Measurements from ENCODE around the gene TBC1D4.
"Not testable (repeated sequence)": the region's sequence is repeated elsewhere in the genome, so short reads cannot be mapped to it uniquely, and the experiment has no call there.

The TBC1D4 gene

DNA sequence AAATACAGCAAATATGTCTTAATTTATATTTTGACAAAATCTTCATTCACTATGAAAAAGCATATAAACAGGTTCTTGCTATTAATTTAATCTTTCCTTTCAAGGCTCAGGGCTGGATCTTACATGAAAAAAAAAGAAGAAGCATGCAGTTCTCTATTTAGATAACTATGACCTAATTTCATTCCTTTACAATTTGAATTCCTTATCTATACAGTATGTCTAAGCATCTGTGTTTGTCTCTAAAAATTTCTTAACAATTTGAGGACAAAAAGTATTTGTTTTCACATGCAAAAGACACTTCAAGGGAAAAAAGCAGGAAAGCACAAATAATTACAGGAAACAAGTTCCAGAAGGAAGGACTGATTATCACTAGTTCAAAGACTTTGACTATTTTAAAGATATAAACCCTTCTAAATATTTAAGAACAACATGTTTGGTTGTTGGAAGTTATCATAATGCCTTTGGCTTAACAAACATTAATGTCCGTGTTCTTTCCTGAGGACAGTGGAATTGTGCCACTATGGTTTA lies 157.5 kb downstream of the TBC1D4 start:
- H3K4me1 ChIP-seq (ENCODE audit: control insufficient read depth, insufficient read depth, low read length, unreplicated experiment), result peaks cover 8% of the 10 kb centered on the region
- H3K36me3 ChIP-seq (ENCODE audit: insufficient read depth, low read length), result no peaks in the 10 kb centered on the region; the same call in 1 of the 2 replicates
- no peaks in the 10 kb centered on the region for H3K79me2 ChIP-seq (ENCODE audit: control insufficient read depth, insufficient read depth, low read length, unreplicated experiment)
- no peak overlapping the region for H3K27ac ChIP-seq (ENCODE audit: low read depth, low read length)
- no peaks in the 10 kb centered on the region for H3K27me3 ChIP-seq (ENCODE audit: insufficient read depth, low read length)
- no peak overlapping the region for H3K4me3 ChIP-seq (ENCODE audit: low read depth, low read length)
- no peak overlapping the region for H2AFZ ChIP-seq (ENCODE audit: low read length, unreplicated experiment)

DNA sequence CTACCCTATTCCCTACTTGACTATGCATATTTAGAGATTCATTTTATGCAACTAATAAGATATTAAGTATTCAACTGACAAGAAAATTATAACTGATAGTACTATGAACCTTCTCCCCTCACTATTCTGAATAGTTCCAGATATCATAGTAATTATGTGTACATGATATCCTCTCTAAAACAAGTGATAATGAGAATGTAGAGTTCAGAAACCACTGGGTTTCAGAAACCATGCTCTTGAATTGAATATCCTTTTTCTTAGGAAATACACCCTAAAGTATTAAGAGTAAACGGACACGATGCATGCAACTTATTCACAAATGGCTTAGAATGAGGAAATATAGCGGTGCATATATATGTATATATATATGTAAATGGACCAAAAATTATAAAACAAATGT lies 160.9 kb downstream of the TBC1D4 start:
- no peak overlapping the region for H2AFZ ChIP-seq (ENCODE audit: low read length, unreplicated experiment)
- H3K27ac ChIP-seq (ENCODE audit: low read depth, low read length), result no peak overlapping the region
- H3K4me3 ChIP-seq (ENCODE audit: low read depth, low read length), result no peak overlapping the region
- H3K4me1 ChIP-seq (ENCODE audit: control insufficient read depth, insufficient read depth, low read length, unreplicated experiment), result peaks cover 21% of the 10 kb centered on the region
- no peaks in the 10 kb centered on the region for H3K27me3 ChIP-seq (ENCODE audit: insufficient read depth, low read length)
- H3K79me2 ChIP-seq (ENCODE audit: control insufficient read depth, insufficient read depth, low read length, unreplicated experiment), result no peaks in the 10 kb centered on the region
- no peaks in the 10 kb centered on the region; the same call in 1 of the 2 replicates for H3K36me3 ChIP-seq (ENCODE audit: insufficient read depth, low read length)

DNA sequence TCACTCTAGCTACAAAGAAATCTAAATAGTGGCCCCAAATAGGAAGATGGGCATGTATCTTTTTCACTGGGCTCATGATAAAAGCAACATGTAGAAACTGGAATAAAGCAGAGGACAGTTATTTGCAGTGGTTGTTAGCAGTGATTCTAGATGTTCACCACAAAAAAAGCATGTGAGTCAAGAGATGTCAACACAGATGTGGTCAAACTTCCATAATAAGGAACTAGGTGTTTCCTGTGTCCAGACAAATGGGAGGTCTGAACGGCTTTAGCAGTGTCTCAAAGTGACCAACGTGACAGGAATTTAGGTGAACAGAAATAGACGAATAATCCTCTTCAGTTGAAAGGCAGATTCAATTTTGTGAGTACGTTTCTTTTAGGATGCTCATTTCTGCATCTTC lies 162.7 kb downstream of the TBC1D4 start:
- Histone ChIP-seq H3K36me3 (ENCODE audit: insufficient read depth, low read length) (no peaks in the 10 kb centered on the region), H3K4me3 (ENCODE audit: low read depth, low read length) (no peak overlapping the region), H3K27ac (ENCODE audit: low read depth, low read length) (no peak overlapping the region), H3K79me2 (ENCODE audit: control insufficient read depth, insufficient read depth, low read length, unreplicated experiment) (no peaks in the 10 kb centered on the region), H3K27me3 (ENCODE audit: insufficient read depth, low read length) (no peaks in the 10 kb centered on the region), H3K4me1 (ENCODE audit: control insufficient read depth, insufficient read depth, low read length, unreplicated experiment) (peaks cover 24% of the 10 kb centered on the region), H2AFZ (ENCODE audit: low read length, unreplicated experiment) (no peak overlapping the region)

DNA sequence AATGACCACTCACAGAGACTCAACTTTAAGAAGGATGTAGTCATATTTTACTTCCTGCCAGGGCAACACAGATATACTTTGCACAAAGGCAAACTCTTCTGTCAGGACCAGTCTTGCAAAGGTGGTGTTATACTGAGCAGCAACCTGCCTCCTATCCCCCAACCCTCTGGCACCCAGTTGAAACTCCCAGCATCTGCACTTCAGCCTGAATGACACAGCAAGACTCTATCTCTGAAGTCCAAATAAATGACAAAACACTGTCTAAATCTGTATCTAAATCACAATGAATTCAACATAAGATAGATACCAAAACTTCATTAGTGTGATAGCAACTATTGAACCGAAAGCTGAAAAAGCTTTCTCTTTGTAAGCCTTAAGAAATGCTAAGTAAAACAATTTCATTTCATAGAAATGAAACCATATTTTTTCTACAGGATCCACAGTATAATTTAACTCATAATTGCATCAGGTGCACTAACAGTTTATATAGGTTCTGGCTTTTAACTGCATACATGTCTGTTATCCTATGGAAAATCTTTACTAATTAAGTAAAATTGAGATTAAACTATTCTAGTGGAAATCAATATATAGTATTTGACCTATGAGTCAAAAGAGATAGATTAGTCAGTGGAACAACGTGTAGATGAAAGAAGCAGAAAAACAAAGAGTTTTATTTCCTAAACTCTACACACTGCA lies 163.7 kb downstream of the TBC1D4 start:
- Histone ChIP-seq H3K4me1 (ENCODE audit: control insufficient read depth, insufficient read depth, low read length, unreplicated experiment) (peaks cover 24% of the 10 kb centered on the region), H3K4me3 (ENCODE audit: low read depth, low read length) (no peak overlapping the region), H3K79me2 (ENCODE audit: control insufficient read depth, insufficient read depth, low read length, unreplicated experiment) (no peaks in the 10 kb centered on the region), H3K27me3 (ENCODE audit: insufficient read depth, low read length) (no peaks in the 10 kb centered on the region), H3K36me3 (ENCODE audit: insufficient read depth, low read length) (no peaks in the 10 kb centered on the region), H2AFZ (ENCODE audit: low read length, unreplicated experiment) (no peak overlapping the region), H3K27ac (ENCODE audit: low read depth, low read length) (no peak overlapping the region)

DNA sequence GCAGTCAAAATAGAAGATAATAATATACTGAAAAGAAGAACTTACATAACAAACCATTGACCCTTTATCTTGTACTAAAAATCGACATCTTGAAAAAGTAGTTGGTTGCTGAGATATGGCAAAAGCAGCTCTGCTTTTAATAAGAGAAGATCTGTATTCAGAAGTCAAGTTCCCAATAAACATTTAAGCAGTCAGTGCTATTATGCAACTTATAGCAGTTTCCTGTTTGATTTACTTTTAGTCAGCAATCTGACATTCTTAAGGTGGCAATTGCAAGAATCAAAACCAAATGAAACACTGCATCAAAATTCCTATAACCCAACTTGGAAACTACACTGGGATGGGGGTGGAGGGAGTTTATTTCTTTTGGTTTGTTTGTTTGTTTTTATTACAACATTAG lies 165.5 kb downstream of the TBC1D4 start:
- H3K27ac ChIP-seq (ENCODE audit: low read depth, low read length), result no peak overlapping the region
- H2AFZ ChIP-seq (ENCODE audit: low read length, unreplicated experiment), result no peak overlapping the region
- H3K27me3 ChIP-seq (ENCODE audit: insufficient read depth, low read length), result no peaks in the 10 kb centered on the region
- H3K36me3 ChIP-seq (ENCODE audit: insufficient read depth, low read length), result no peaks in the 10 kb centered on the region
- no peak overlapping the region for H3K4me3 ChIP-seq (ENCODE audit: low read depth, low read length)
- H3K4me1 ChIP-seq (ENCODE audit: control insufficient read depth, insufficient read depth, low read length, unreplicated experiment), result peaks cover 24% of the 10 kb centered on the region
- H3K79me2 ChIP-seq (ENCODE audit: control insufficient read depth, insufficient read depth, low read length, unreplicated experiment), result no peaks in the 10 kb centered on the region

DNA sequence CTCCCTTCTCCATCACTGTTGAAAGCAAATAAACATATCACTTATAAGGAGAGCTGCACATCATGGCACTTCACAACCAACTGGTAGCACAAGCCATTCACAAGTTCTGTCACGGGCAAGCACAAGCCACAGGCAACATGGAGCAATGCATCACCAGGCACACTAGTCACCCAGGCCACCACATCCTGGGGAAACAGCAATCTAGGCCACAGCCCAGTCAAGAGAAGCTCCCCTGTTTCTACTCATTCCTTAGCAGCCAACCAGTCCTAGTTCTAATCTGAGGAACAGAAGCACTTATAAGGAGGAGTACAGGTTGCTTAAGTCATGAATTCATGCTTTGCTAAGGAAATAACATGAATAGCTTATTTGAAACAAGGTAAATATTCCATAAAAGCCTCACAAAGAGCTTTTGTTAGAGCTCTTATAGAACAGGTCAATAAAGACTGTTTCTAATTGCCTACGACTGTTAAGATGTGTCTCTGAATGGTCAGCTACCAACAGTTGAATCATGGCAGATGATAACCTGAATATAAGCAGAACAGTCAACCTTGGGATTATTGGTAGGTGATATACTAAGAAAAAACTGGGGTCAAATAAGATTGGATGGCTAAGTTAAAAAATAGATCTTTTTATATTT lies 169.0 kb downstream of the TBC1D4 start:
- H3K36me3 ChIP-seq (ENCODE audit: insufficient read depth, low read length), result 0 out of 2 replicates have a peak, but pooled peaks cover 3% of the 10 kb centered on the region
- no peak overlapping the region for H3K4me3 ChIP-seq (ENCODE audit: low read depth, low read length)
- peaks cover 12% of the 10 kb centered on the region for H3K4me1 ChIP-seq (ENCODE audit: control insufficient read depth, insufficient read depth, low read length, unreplicated experiment)
- no peak overlapping the region for H2AFZ ChIP-seq (ENCODE audit: low read length, unreplicated experiment)
- no peaks in the 10 kb centered on the region for H3K27me3 ChIP-seq (ENCODE audit: insufficient read depth, low read length)
- no peak overlapping the region for H3K27ac ChIP-seq (ENCODE audit: low read depth, low read length)
- no peaks in the 10 kb centered on the region for H3K79me2 ChIP-seq (ENCODE audit: control insufficient read depth, insufficient read depth, low read length, unreplicated experiment)

DNA sequence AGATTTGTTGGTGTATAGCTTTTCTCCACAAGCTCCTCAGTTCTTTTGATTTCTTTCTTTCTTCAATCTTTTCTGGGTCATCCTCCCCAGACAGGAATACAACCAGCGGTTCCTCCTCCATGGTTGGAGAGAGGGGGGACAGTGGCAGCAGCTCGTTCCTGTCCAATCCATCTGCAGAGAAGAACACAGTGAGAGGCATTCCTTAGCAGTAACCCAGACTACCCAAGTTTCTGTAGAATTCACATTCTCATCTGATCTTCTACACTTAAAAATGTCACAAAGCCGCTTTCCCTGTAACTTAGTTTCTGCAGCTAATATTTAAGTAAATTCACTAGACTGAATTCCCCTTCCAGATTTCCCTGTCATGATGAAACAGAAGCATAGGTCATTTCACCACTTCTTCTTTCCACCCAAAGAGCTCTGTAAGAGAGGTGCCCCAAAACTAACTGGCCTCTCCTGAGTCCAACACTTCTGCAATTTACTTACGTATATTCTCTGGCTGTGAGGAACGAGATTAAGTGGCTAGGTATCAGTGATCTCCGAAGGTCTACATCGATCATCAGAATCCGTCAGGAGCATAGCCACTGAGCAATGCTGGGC lies 171.9 kb downstream of the TBC1D4 start:
- H3K4me3 ChIP-seq (ENCODE audit: low read depth, low read length), result no peak overlapping the region
- H3K27me3 ChIP-seq (ENCODE audit: insufficient read depth, low read length), result no peaks in the 10 kb centered on the region
- H3K4me1 ChIP-seq (ENCODE audit: control insufficient read depth, insufficient read depth, low read length, unreplicated experiment), result no peaks in the 10 kb centered on the region
- H3K27ac ChIP-seq (ENCODE audit: low read depth, low read length), result no peak overlapping the region
- 0 out of 2 replicates have a peak, but pooled peaks cover 3% of the 10 kb centered on the region for H3K36me3 ChIP-seq (ENCODE audit: insufficient read depth, low read length)
- H3K79me2 ChIP-seq (ENCODE audit: control insufficient read depth, insufficient read depth, low read length, unreplicated experiment), result no peaks in the 10 kb centered on the region
- H2AFZ ChIP-seq (ENCODE audit: low read length, unreplicated experiment), result no peak overlapping the region

DNA sequence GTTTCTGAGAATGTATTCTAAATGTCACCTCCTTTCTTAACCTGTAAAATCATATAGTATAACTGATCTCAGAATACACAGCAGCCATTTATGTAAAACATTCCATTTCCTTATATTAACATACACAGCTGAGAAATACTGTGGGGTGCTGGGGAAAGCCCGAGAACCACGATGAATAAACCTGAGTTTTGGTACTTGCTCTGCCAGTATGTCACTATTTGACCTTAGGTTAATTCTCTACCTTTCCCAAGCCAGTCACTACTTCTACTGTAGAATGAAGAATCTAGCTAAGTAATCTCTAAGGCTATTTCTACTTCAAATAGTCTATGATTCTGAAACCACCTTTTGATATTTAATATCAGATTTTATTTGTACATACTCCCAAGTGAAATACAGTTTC lies 173.7 kb downstream of the TBC1D4 start:
- H3K4me3 ChIP-seq (ENCODE audit: low read depth, low read length), result no peak overlapping the region

DNA sequence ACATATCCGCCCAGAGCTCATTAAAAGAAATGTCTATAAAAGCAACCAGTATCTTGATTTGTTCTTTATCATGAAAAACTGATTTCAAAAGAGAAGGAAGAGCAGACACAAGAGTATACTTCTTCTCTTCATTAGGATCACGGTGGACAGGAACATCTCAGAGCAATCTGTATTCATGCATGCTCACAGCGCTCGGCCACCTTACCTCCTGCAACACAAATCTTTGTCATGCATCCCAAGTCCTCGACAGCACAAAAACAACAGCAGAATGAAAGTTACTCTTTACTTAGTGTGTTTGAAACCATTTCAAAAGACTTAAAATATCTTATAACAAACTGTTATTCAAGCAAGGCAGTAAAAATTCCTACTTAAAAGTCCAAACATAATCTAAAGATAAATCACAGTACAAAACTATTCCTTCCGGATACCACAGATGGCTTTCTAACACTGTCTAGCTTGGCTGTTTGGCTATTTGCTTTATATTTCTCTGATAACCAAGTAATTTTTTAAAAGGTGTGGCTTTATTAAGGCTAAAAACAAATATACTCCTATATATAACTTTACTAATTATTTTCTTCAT lies 174.5 kb downstream of the TBC1D4 start:
- Histone ChIP-seq H3K27me3 (ENCODE audit: insufficient read depth, low read length) (no peaks in the 10 kb centered on the region), H3K79me2 (ENCODE audit: control insufficient read depth, insufficient read depth, low read length, unreplicated experiment) (no peaks in the 10 kb centered on the region), H3K4me3 (ENCODE audit: low read depth, low read length) (no peak overlapping the region), H2AFZ (ENCODE audit: low read length, unreplicated experiment) (no peak overlapping the region), H3K36me3 (ENCODE audit: insufficient read depth, low read length) (0 out of 2 replicates have a peak, but pooled peaks cover 3% of the 10 kb centered on the region), H3K4me1 (ENCODE audit: control insufficient read depth, insufficient read depth, low read length, unreplicated experiment) (no peaks in the 10 kb centered on the region), H3K27ac (ENCODE audit: low read depth, low read length) (no peak overlapping the region)

More for the DNA sequence above, 173.7 kb downstream of the TBC1D4 start:
- Histone ChIP-seq H3K27me3 (ENCODE audit: insufficient read depth, low read length) (no peaks in the 10 kb centered on the region), H3K36me3 (ENCODE audit: insufficient read depth, low read length) (0 out of 2 replicates have a peak, but pooled peaks cover 3% of the 10 kb centered on the region), H3K27ac (ENCODE audit: low read depth, low read length) (no peak overlapping the region), H3K4me1 (ENCODE audit: control insufficient read depth, insufficient read depth, low read length, unreplicated experiment) (no peaks in the 10 kb centered on the region), H2AFZ (ENCODE audit: low read length, unreplicated experiment) (no peak overlapping the region), H3K79me2 (ENCODE audit: control insufficient read depth, insufficient read depth, low read length, unreplicated experiment) (no peaks in the 10 kb centered on the region)

DNA sequence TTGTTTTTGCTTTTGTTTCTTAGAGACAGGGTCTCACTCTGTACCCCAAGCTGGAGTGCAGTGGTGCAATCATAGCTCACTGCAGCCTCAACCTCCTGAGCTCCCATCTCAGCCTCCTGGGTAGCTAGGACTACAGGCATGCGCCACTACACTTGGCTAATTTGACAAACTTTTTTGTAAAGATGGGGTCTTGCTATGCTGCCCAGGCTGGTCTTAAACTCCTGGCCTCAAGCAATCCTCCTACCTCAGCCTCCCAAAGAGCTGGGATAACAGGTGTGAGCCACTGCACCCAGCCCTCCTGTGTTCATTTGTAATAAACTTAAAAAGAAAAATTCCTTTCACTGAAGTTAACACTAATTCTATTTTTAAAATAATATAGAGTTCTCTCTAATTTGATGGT lies 175.0 kb downstream of the TBC1D4 start:
- H3K36me3 ChIP-seq (ENCODE audit: insufficient read depth, low read length); H3K4me1 ChIP-seq (ENCODE audit: control insufficient read depth, insufficient read depth, low read length, unreplicated experiment); H3K27ac ChIP-seq (ENCODE audit: low read depth, low read length); H2AFZ ChIP-seq (ENCODE audit: low read length, unreplicated experiment); H3K27me3 ChIP-seq (ENCODE audit: insufficient read depth, low read length); H3K4me3 ChIP-seq (ENCODE audit: low read depth, low read length); H3K79me2 ChIP-seq (ENCODE audit: control insufficient read depth, insufficient read depth, low read length, unreplicated experiment): not testable (repeated sequence)

Data from ACC112 (cell line).